ENCODE data around the gene ITPRID1.

The ITPRID1 gene

GRCh38 chr7:31695859-31696614 is 182.1 kb downstream of the ITPRID1 start:
- no peak for DNase-seq (ENCODE audit: low read depth)

GRCh38 chr7:31699050-31699449 is 185.2 kb downstream of the ITPRID1 start:
- no peak for DNase-seq (ENCODE audit: low read depth)

GRCh38 chr7:31702354-31702753 is 188.5 kb downstream of the ITPRID1 start:
- no peak for DNase-seq (ENCODE audit: low read depth)

GRCh38 chr7:31705377-31705776 is 191.5 kb downstream of the ITPRID1 start:
- no peak for DNase-seq (ENCODE audit: low read depth)

- no peak for DNase-seq (ENCODE audit: low read depth)
Observed at GRCh38 chr7:31707089-31707488, 193.2 kb downstream of the ITPRID1 start.
